Keratinocyte (primary cell): Measurements from ENCODE around the gene DISC1. TPM values are rescaled to one million over a fixed set of nuclear protein-coding genes. Genes with fewer than 3 reads are reported as not detected.

Experiments
- DNase-seq: peaks from one replicate; pipeline ENCODE4 v3.0.0-alpha.2; 2011; ENCODE audit warnings: low read depth, missing footprints, low spot score
- FAIRE-seq: peaks from 2 replicates; lab custom pipeline; 2011; peaks lifted over from hg19 to GRCh38; lab: Jason Lieb, UNC
- H2AFZ ChIP-seq: 2 replicates; pipeline ENCODE4 v1.6.0; 2012; ENCODE audit warnings: low read length, control low read depth, inconsistent platforms; ENCODE audit not compliant: control insufficient read depth
- H3K27ac ChIP-seq: 2 replicates; pipeline ENCODE4 v1.5.1; 2011; ENCODE audit warnings: low read length; ENCODE audit not compliant: control insufficient read depth, insufficient read depth
- H3K27me3 ChIP-seq: 3 replicates; pipeline ENCODE4 v1.6.0; 2011; ENCODE audit warnings: low read length; ENCODE audit not compliant: control insufficient read depth, insufficient read depth; ENCODE audit errors: extremely low read depth
- H3K36me3 ChIP-seq, 2 experiments: 2 replicates in 1 of 2; 3 replicates in 1 of 2; pipeline ENCODE4 v1.5.1; 2011; ENCODE audit warnings: low read length in 2 of 2, mild to moderate bottlenecking in 1 of 2; ENCODE audit not compliant: control insufficient read depth in 2 of 2, insufficient read depth in 2 of 2; ENCODE audit errors: extremely low read depth in 1 of 2
- H3K4me1 ChIP-seq: 3 replicates; pipeline ENCODE4 v1.5.1; 2011; ENCODE audit warnings: low read length; ENCODE audit not compliant: control insufficient read depth, insufficient read depth; ENCODE audit errors: extremely low read depth
- H3K4me2 ChIP-seq: 3 replicates; pipeline ENCODE4 v1.6.0; 2011; ENCODE audit warnings: low read depth, low read length; ENCODE audit not compliant: control insufficient read depth, insufficient read depth; ENCODE audit errors: extremely low read depth
- H3K4me3 ChIP-seq, 3 experiments: fragments of 200-600 bp in 1 of 3; sonication (generic) in 1 of 3; 2 replicates in 2 of 3; 3 replicates in 1 of 3; pipeline ENCODE4 v1.5.1; 2011 to 2016; ENCODE audit warnings: low read length in 3 of 3, mild to moderate bottlenecking in 3 of 3, control low read depth in 2 of 3, inconsistent platforms in 1 of 3, low read depth in 1 of 3, mixed read lengths in 1 of 3, mixed run types in 1 of 3, moderate library complexity in 1 of 3; ENCODE audit not compliant: control insufficient read depth in 2 of 3, insufficient read depth in 2 of 3; ENCODE audit errors: extremely low read depth in 1 of 3
- H3K79me2 ChIP-seq: 2 replicates; pipeline ENCODE4 v1.6.0; 2012; ENCODE audit warnings: low read length; ENCODE audit not compliant: control insufficient read depth, insufficient read depth
- H3K9ac ChIP-seq: 3 replicates; pipeline ENCODE4 v1.6.0; 2011; ENCODE audit warnings: low read length; ENCODE audit not compliant: control insufficient read depth, insufficient read depth; ENCODE audit errors: extremely low read depth
- H3K9me1 ChIP-seq: 3 replicates; pipeline ENCODE4 v1.6.0; 2011; ENCODE audit warnings: low read length; ENCODE audit not compliant: control insufficient read depth, insufficient read depth; ENCODE audit errors: extremely low read depth
- H3K9me3 ChIP-seq: 2 replicates; pipeline ENCODE4 v1.5.1; 2012; ENCODE audit warnings: low read depth, low read length; ENCODE audit not compliant: control insufficient read depth
- H4K20me1 ChIP-seq: 3 replicates; pipeline ENCODE4 v1.6.0; 2011; ENCODE audit warnings: low read length; ENCODE audit not compliant: control insufficient read depth, insufficient read depth; ENCODE audit errors: extremely low read depth
- EZH2 ChIP-seq: IDR thresholded peaks from one replicate; pipeline ENCODE4 v1.6.1; 2012; ENCODE audit warnings: inconsistent platforms, mild to moderate bottlenecking, low read length, moderate library complexity
- dilution Hi-C: fragments of 300-500 bp; cut with MboI; formaldehyde crosslinking; loops from one replicate; pipeline ENCODE4 v1.7.0; 2020; ENCODE audit warnings: low sequenced_read_pairs; ENCODE audit not compliant: extremely low pct_ligation_motif_present
- polyA plus RNA-seq, 5 experiments: library from polyadenylated mRNA; depleted of rRNA in 3 of 5; stranded (reverse) in 3 of 5; stranded (forward) in 1 of 5; unstranded in 1 of 5; fragments of >200 nt; gene quantifications; 1 replicate in 1 of 5; 2 replicates in 3 of 5; 3 replicates in 1 of 5; pipeline versions ENCODE4 v1.2.1 to v1.2.3, GENCODE V29; 2011 to 2012; ENCODE audit warnings: missing spikeins in 2 of 5, low read depth in 1 of 5, low replicate concordance in 1 of 5
- TF ChIP-seq, protein P1 (sequence below), 3 experiments: IDR thresholded peaks in 1 of 3; conservative IDR thresholded peaks in 1 of 3; optimal IDR thresholded peaks in 1 of 3; 2 replicates in 2 of 3; 3 replicates in 1 of 3; pipeline versions ENCODE3 to v1.5.1; 2011; ENCODE audit warnings: low read length in 3 of 3, mild to moderate bottlenecking in 3 of 3, moderate library complexity in 2 of 3, control low read depth in 1 of 3, inconsistent platforms in 1 of 3; ENCODE audit not compliant: insufficient read depth in 2 of 3; ENCODE audit errors: extremely low read depth in 1 of 3

Gene DISC1
- polyA plus RNA-seq, 1 donor (not counting 4 experiments of a cell fraction or from before 2014, with no cell fraction given): 0.47 TPM

DNA sequence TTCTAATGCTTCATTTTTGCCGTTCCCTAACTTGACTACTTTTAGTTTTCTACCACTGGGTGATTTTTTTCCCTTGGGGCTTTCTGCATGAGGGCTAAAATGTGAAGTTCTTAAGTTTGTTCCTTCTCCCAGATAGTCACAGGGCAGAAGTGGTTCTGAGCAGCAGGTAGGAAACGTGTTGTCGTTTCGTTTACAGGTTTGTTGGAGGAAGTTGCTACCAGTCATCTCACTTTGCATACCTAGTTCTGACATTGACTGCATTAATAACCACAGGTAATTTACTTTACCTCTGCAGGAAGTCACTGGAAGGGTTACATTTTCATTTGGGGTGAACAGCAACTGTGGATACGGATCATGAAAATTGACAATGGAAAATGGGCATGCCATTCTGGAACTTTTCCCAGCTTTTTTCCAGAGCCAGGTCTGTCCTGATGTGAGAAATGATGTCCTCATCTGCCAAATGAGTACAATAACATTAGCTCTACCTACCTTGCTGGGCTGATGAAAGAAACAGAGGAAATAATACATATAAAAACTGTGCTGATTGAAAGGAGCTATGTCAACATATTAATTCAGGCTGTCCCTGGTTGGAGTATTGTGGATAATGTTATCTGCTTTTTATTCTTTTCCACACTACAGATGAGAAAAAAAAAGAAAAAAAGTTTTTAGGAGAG is 94.2 kb downstream of the DISC1 start:
- Histone ChIP-seq H2AFZ (no peak overlapping the region), H3K9me3 (no peaks in the 10 kb centered on the region), H3K9ac (no peak overlapping the region), H3K27ac (no peak overlapping the region), H3K36me3 (no peaks in the 10 kb centered on the region), H3K79me2 (no peaks in the 10 kb centered on the region), H3K9me1 (no peaks in the 10 kb centered on the region), H4K20me1 (no peaks in the 10 kb centered on the region), H3K27me3 (no peaks in the 10 kb centered on the region), H3K4me3 (no peak overlapping the region), H3K4me1 (no peaks in the 10 kb centered on the region), H3K4me2 (no peak overlapping the region)
- DNase-seq (no peak), FAIRE-seq (no peak)
- dilution Hi-C loops: no loop called here
- TF ChIP-seq, protein P1, sequence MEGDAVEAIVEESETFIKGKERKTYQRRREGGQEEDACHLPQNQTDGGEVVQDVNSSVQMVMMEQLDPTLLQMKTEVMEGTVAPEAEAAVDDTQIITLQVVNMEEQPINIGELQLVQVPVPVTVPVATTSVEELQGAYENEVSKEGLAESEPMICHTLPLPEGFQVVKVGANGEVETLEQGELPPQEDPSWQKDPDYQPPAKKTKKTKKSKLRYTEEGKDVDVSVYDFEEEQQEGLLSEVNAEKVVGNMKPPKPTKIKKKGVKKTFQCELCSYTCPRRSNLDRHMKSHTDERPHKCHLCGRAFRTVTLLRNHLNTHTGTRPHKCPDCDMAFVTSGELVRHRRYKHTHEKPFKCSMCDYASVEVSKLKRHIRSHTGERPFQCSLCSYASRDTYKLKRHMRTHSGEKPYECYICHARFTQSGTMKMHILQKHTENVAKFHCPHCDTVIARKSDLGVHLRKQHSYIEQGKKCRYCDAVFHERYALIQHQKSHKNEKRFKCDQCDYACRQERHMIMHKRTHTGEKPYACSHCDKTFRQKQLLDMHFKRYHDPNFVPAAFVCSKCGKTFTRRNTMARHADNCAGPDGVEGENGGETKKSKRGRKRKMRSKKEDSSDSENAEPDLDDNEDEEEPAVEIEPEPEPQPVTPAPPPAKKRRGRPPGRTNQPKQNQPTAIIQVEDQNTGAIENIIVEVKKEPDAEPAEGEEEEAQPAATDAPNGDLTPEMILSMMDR (optimal IDR thresholded peaks at IDR 0.05 in 1 of 3, IDR thresholded peaks at IDR 0.05 in 1 of 3, conservative IDR thresholded peaks at IDR 0.05 in 1 of 3; ENCODE audit: extremely low read depth in 1 of 3, insufficient read depth in 2 of 3, low read length in 3 of 3): no peak
- no peak for TF ChIP-seq EZH2

DNA sequence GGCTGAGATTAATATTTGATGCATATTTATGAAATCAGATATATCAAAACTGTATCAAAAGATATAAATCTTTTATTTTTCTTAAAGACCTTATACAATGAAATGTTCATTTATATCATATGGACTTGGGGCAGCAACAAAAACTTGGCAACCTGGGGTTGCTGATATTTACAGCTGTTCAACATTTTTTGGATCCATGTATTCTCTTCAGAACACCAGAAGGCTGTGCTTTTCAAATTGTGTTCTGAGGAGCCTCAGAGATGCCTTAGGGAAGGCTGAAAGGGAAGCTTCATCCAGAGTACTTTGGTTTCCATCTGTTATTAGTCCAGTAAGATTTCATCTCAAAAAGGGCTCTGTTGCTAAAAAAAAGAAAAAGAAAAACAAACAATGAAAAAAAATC is 94.8 kb downstream of the DISC1 start:
- DNase-seq (no peak), FAIRE-seq (no peak)
- no peaks in the 10 kb centered on the region for H4K20me1 ChIP-seq
- H3K4me3 ChIP-seq: no peak overlapping the region
- H3K27me3 ChIP-seq: no peaks in the 10 kb centered on the region
- no peak overlapping the region for H2AFZ ChIP-seq
- H3K4me2 ChIP-seq: no peak overlapping the region
- dilution Hi-C loops: no loop called here
- H3K4me1 ChIP-seq: no peaks in the 10 kb centered on the region
- no peak for TF ChIP-seq EZH2
- TF ChIP-seq, protein P1 (optimal IDR thresholded peaks at IDR 0.05 in 1 of 3, IDR thresholded peaks at IDR 0.05 in 1 of 3, conservative IDR thresholded peaks at IDR 0.05 in 1 of 3; ENCODE audit: extremely low read depth in 1 of 3, insufficient read depth in 2 of 3, low read length in 3 of 3): no peak
- no peaks in the 10 kb centered on the region for H3K9me3 ChIP-seq
- H3K36me3 ChIP-seq: no peaks in the 10 kb centered on the region
- no peaks in the 10 kb centered on the region for H3K79me2 ChIP-seq
- no peak overlapping the region for H3K9ac ChIP-seq
- H3K27ac ChIP-seq: no peak overlapping the region
- no peaks in the 10 kb centered on the region for H3K9me1 ChIP-seq
